Calu3 (cell line): ENCODE measurements around the gene PTGER2. TPM values are rescaled to one million over a fixed set of nuclear protein-coding genes. Genes with fewer than 3 reads are reported as not detected.

Source experiments
- BruUV-seq: library from RNA; stranded (reverse); fragments of 400-500 nt; replicated peaks from 2 replicates; lab custom pipeline; 2021; lab: Mats Ljungman, UMichigan
- CTCF ChIA-PET: fragments of 300-600 bp; sonication (Branson Sonifier 250); formaldehyde crosslinking; loops from one replicate; lab custom pipeline; 2022; ENCODE audit warnings: antibody characterized with exemption; lab: Charles Lee
- DNase-seq: peaks from one replicate; pipeline ENCODE4 v3.0.0; 2022
- H3K27ac Mint-ChIP-seq: one replicate; pipeline ENCODE4 v1.8.0; 2022; ENCODE audit warnings: mixed read lengths; ENCODE audit not compliant: unreplicated experiment
- H3K27me3 Mint-ChIP-seq: one replicate; pipeline ENCODE4 v1.8.0; 2022; ENCODE audit warnings: mixed read lengths; ENCODE audit not compliant: unreplicated experiment
- H3K36me3 Mint-ChIP-seq: one replicate; pipeline ENCODE4 v1.8.0; 2022; ENCODE audit warnings: mild to moderate bottlenecking, moderate library complexity, mixed read lengths; ENCODE audit not compliant: insufficient read depth, unreplicated experiment
- H3K4me1 Mint-ChIP-seq: one replicate; pipeline ENCODE4 v1.8.0; 2022; ENCODE audit warnings: mild to moderate bottlenecking, low read depth, mixed read lengths; ENCODE audit not compliant: unreplicated experiment
- H3K4me3 Mint-ChIP-seq: one replicate; pipeline ENCODE4 v1.8.0; 2022; ENCODE audit warnings: mild to moderate bottlenecking, low read depth, moderate library complexity, mixed read lengths; ENCODE audit not compliant: unreplicated experiment
- H3K9me3 Mint-ChIP-seq: one replicate; pipeline ENCODE4 v1.8.0; 2022; ENCODE audit warnings: low read depth, mixed read lengths; ENCODE audit not compliant: unreplicated experiment
- intact Hi-C: fragments of 100-400 bp; cut with micrococcal nuclease; formaldehyde crosslinking; loops from one replicate; pipeline ENCODE4 v1.10.0; 2022; ENCODE audit not compliant: unreplicated experiment
- total RNA-seq: library from RNA; stranded (reverse); gene quantifications from 2 replicates; pipeline ENCODE4 v1.2.3, GENCODE V29; 2022
- TF ChIP-seq, protein P1 (sequence below): fragments of 200-600 bp; IDR thresholded peaks from one replicate; pipeline ENCODE4 v1.8.0; 2022; ENCODE audit warnings: antibody characterized with exemption; ENCODE audit not compliant: unreplicated experiment

PTGER2 gene
- total RNA-seq, 1 experiment from 2014 or later: not detected

- H3K4me1 Mint-ChIP-seq: no peaks in the 10 kb centered on the region
- intact Hi-C loops: loop anchor here (1.0 kb wide), 1 partner anchor 175 kb away; no protein-coding TSS in a partner anchor
- BruUV-seq: no TSS peak
- CTCF ChIA-PET: interaction anchor here (1.0 kb wide), 1 partner anchor 12 kb away, joined by 3 read pairs; no protein-coding TSS in a partner anchor
- no peak for DNase-seq
- no peak overlapping the region for H3K27ac Mint-ChIP-seq
- no peak overlapping the region for H3K4me3 Mint-ChIP-seq
- H3K36me3 Mint-ChIP-seq: no peaks in the 10 kb centered on the region
- H3K9me3 Mint-ChIP-seq: no peaks in the 10 kb centered on the region
- H3K27me3 Mint-ChIP-seq: peaks cover 39% of the 10 kb centered on the region
- TF ChIP-seq, protein P1, sequence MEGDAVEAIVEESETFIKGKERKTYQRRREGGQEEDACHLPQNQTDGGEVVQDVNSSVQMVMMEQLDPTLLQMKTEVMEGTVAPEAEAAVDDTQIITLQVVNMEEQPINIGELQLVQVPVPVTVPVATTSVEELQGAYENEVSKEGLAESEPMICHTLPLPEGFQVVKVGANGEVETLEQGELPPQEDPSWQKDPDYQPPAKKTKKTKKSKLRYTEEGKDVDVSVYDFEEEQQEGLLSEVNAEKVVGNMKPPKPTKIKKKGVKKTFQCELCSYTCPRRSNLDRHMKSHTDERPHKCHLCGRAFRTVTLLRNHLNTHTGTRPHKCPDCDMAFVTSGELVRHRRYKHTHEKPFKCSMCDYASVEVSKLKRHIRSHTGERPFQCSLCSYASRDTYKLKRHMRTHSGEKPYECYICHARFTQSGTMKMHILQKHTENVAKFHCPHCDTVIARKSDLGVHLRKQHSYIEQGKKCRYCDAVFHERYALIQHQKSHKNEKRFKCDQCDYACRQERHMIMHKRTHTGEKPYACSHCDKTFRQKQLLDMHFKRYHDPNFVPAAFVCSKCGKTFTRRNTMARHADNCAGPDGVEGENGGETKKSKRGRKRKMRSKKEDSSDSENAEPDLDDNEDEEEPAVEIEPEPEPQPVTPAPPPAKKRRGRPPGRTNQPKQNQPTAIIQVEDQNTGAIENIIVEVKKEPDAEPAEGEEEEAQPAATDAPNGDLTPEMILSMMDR: no peak
Observed at GRCh38 chr14:52298795-52299194, 15.3 kb upstream of the PTGER2 start.

- Mint-ChIP-seq H3K36me3 (no peaks in the 10 kb centered on the region), H3K27ac (no peak overlapping the region), H3K4me1 (no peaks in the 10 kb centered on the region), H3K4me3 (no peak overlapping the region), H3K27me3 (peaks cover 39% of the 10 kb centered on the region), H3K9me3 (no peaks in the 10 kb centered on the region)
- CTCF ChIA-PET: interaction anchor here (0.6 to 1.0 kb wide), 2 partner anchors 12 to 13 kb away, joined by 3 read pairs; no protein-coding TSS in a partner anchor
- no TSS peak for BruUV-seq
- intact Hi-C loops: loop anchor here (1.0 kb wide), 1 partner anchor 174 kb away; no protein-coding TSS in a partner anchor
- no peak for DNase-seq
- TF ChIP-seq, protein P1: peak; percentile 15
Observed at GRCh38 chr14:52299692-52300278, 14.3 kb upstream of the PTGER2 start.

- Mint-ChIP-seq H3K27me3 (peaks cover 39% of the 10 kb centered on the region), H3K9me3 (no peaks in the 10 kb centered on the region), H3K27ac (no peak overlapping the region), H3K4me3 (no peak overlapping the region), H3K4me1 (no peaks in the 10 kb centered on the region), H3K36me3 (no peaks in the 10 kb centered on the region)
- CTCF ChIA-PET: no interaction called here
- intact Hi-C loops: no loop called here
- no TSS peak for BruUV-seq
- DNase-seq: no peak
- TF ChIP-seq, protein P1: no peak
Observed at GRCh38 chr14:52303236-52303635, 10.9 kb upstream of the PTGER2 start.

DNA sequence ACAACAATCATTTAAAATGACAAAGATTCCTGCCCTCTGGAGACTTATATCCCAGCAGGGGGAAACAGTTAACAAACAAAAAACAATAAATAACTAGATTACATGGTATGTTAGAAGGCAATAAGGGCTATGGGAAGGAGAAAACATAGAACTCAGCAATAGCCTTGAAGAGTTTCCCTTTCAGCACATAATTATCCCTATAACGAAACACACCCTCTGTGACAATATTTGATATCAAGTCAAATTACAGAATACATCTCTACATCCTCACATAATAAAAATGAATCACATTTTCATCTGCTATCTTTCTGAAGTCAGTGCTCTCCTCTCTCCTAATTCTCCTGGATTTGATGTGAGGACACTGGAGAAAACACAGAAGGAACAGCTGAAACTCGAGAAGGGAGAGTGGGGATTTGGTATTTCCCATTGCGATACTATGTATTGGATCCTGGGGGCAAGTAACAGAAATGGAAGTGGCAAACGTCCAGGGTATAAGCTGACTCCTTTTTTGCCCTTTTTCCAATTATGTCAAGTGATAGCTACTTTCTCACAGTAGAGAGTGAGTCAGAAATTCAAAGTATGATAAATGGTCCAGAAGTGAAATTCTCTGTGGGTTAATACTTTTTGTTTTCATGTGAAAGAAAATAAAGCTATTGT is 9.7 kb upstream of the PTGER2 start:
- H3K4me1 Mint-ChIP-seq: no peaks in the 10 kb centered on the region
- DNase-seq: no peak
- TF ChIP-seq, protein P1: no peak
- no TSS peak for BruUV-seq
- peaks cover 39% of the 10 kb centered on the region for H3K27me3 Mint-ChIP-seq
- no peaks in the 10 kb centered on the region for H3K36me3 Mint-ChIP-seq
- CTCF ChIA-PET: no interaction called here
- H3K4me3 Mint-ChIP-seq: no peak overlapping the region
- no peak overlapping the region for H3K27ac Mint-ChIP-seq
- no peaks in the 10 kb centered on the region for H3K9me3 Mint-ChIP-seq
- intact Hi-C loops: no loop called here
